HG02763 (cell line): ENCODE measurements around the gene TRO.

Source experiments
- ATAC-seq: cut with Tn5 transposase; IDR thresholded peaks from one replicate; pipeline ENCODE4 v1.9.1; 2021; ENCODE audit warnings: mild to moderate bottlenecking, moderate library complexity; ENCODE audit not compliant: unreplicated experiment

The TRO gene

GRCh38 chrX:54920610-54921426 lies at the start of gene TRO:
TRO (plus strand) TSS chrX:54920824; CDS start chrX:54922247, 1,423 bp downstream.
- ATAC-seq, result no peak

GRCh38 chrX:54885740-54886139 lies 34.9 kb upstream of the TRO start:
- ATAC-seq, result no peak

GRCh38 chrX:54891573-54891972 lies 29.1 kb upstream of the TRO start:
- ATAC-seq, result no peak

DNA sequence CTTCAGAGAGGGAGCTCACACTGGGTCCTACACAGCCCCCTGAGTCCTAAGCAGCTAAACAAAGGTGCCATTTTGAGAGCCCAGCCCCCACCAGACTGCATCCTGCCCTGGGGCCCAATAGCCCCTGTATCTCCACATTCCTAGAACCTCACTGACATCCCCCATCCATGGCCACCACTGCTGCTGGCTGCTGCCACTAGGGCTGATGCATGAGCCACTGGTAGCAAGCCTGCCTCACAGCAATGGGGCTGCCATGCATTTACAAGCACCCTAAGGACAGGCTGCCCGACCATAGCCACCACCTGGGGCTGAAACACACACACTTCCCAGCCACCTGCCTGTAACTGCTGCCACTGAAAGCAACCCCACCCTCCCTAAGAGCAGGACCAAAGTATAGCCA lies 26.5 kb upstream of the TRO start:
- no peak for ATAC-seq

- no peak for ATAC-seq
These were observed 10.7 kb upstream of the TRO start for GRCh38 chrX:54909941-54910340.

DNA sequence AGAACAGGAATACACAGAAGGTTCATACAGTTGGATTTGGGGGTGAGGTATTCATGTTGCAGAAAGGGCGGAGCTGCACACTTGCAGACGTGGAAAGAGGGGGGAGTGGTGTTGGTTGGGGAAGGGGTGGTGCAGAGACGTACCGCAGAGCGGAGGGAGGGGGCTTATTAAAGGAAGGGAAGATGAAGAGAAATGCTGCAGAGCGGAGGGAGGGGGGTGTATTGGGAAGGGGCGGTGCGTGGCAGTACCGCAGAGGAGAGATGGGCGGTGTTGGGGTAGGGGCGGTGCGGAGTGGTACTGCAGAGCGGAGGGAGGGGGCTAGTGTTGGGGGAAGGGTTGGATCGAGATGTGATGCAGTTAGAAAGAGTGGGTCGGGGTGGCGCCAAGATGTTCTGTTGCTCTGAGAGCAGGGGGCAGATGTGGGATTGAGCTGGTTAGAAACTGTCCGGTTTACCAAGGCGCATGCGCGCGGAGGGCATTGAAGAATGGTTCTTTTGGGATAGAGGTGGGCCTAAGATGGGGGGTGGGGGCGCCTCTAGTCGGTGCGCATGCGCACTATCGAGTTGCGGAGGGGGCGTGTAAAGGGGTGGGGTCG lies 900 bp downstream of the TRO start:
- no peak for ATAC-seq

- no peak for ATAC-seq
These were observed 1.9 kb downstream of the TRO start for GRCh38 chrX:54922547-54922946.

DNA sequence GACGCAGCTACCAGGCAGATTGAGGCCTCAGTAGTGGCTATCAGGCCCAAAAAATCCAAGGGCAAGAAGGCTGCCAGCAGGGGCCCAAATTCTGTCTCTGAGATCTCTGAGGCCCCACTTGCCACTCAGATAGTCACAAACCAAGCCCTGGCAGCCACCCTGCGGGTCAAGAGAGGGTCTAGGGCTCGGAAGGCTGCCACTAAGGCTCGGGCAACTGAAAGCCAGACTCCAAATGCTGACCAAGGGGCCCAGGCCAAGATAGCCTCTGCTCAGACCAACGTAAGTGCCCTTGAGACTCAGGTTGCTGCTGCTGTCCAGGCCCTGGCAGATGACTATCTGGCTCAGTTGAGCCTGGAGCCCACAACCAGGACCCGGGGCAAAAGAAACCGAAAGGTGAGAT lies 2.8 kb downstream of the TRO start:
- ATAC-seq, result no peak

DNA sequence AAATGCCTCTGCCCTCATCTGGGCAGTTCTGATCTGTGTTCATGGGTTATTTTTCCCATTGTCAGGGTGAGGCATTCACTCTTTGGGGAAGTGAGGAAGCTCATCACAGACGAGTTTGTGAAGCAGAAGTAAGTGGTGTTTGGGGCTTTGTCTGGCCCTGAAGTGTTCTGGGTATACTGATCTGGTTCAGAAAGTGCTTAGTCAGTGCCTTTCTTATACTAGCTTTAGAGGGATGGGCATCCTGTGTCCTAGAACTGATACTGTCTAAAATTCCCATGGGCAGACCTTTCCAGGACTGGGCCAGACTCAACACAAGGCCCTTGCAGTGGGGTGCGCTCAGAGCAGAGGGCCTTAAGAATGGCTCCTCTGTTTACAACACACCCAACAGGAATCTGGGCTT lies 6.4 kb downstream of the TRO start:
- no peak for ATAC-seq

- no peak for ATAC-seq
These were observed 8.3 kb downstream of the TRO start for GRCh38 chrX:54928876-54929275.

- ATAC-seq, result no peak
These were observed 9.8 kb downstream of the TRO start for GRCh38 chrX:54930291-54931049.

DNA sequence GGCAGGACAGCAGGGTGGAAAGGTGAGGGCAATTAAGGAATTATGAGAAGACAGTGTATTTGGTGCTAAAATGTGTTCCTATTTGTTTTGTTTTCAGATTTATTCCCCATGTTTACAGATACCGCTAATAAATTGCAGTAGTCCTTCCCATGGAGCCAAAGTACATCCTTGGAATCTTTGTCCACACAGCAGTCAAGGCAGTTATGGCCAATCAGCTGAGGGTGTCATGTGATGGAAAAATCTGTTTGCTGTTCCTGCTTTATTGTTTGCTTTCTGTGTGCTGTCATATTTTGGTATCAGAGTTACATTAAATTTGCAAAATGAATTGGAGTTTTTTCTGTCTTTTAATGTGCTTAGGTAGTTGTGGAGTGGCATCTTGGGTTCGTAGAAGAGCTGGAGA lies 10.5 kb downstream of the TRO start:
- ATAC-seq, result no peak

- no peak for ATAC-seq
These were observed 12.7 kb downstream of the TRO start for GRCh38 chrX:54933150-54933826.

DNA sequence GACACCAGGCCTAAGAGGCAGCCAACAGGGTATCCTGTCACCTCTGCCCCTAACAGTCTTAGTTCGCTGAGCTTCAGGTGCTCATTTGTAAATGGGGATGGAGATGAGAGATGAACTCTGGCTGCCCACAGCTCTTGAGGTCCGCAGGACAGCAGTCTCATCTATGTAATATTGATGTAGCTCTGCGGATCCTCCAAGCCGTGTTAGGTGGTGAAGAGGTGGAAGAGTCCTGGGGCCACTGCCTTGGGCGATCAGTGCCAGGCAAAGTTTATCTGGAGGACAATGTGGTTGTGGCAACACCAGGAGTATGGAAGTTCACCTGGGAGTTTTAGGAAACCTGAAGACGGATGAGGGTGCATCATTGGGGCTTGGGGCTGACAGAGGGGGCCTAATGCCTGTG lies 13.4 kb downstream of the TRO start:
- ATAC-seq, result no peak

GRCh38 chrX:54934890-54935289 lies 14.3 kb downstream of the TRO start:
- no peak for ATAC-seq

- ATAC-seq, result no peak
These were observed 14.7 kb downstream of the TRO start for GRCh38 chrX:54935306-54935705.

DNA sequence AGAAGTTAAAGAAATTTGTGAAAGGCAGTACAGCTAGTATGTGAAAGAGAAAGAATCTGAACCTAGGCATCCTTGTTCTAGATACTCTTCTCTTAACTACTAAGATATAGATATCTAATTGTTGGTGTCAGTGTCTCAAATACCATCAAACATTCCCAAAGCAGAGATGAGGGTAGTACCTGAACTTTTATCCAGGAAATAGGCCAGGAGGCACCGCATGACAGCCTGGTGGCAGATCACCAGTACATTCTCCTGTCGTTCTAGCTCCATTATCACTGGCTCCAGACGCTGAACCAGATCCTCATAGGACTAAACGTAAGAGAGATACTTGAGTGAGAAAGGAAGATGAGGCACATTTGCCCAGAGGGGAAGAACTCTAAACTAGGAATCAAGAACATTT lies 16.8 kb downstream of the TRO start:
- ATAC-seq, result no peak

- no peak for ATAC-seq
These were observed 24.2 kb downstream of the TRO start for GRCh38 chrX:54944816-54945215.

DNA sequence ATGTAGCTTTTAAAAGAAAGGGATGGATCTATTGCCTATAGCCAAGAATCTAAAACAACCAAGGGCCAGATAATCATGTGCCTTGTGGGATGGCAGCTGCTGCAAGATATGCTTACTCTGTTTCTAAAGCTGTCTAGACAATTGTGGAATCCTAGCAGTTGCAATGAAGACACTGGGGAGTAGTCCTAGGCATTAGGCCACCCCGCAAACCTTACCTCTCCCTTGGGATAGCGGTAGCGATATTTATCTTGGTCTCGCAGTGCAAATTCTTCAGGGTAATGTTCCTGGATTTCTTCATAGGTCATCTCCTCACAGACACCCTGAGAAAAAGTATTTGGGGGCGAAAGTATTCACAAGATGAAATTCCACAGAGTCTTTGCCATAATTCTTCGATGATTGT lies 24.6 kb downstream of the TRO start:
- no peak for ATAC-seq

- ATAC-seq, result no peak
These were observed 30.2 kb downstream of the TRO start for GRCh38 chrX:54950730-54951375.

DNA sequence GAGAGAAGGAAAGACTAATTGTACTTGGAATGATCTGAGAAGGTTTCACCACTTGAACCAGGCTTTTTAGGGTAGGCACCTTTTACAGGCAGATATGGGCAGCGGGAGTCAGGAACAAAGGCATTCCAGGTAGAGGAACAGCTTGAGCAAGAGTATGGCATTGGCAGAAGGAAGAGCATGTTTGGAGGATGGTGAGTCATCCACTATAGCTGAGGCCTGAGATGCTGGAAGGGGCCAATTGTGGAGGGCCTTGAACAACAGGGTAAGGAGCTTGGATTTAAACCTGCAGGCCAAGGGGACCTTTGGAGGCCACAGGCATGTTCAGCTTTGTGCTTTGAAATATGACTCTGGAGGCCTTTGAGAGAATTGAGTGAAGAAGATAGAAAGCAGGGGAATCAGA lies 41.1 kb downstream of the TRO start:
- no peak for ATAC-seq
